GM12878 (cell line): ENCODE results near the gene PLEKHA6. TPM values are rescaled to one million over a fixed set of nuclear protein-coding genes. Genes with fewer than 3 reads are reported as not detected.

Experiments
- ATAC-seq: fragments of 200-7000 bp; cut with Tn5 transposase; 3 replicates; pipeline ENCODE4 v1.9.1; 2020; ENCODE audit warnings: mild to moderate bottlenecking, moderate library complexity
- BruUV-seq: library from RNA; stranded (reverse); fragments of 400-500 nt; replicated peaks from 2 replicates; lab custom pipeline; 2021; lab: Mats Ljungman, UMichigan
- CTCF ChIA-PET: fragments of 300-600 bp; sonication (Branson Sonifier 250); formaldehyde crosslinking; extraction: SDS; loops from one replicate; lab custom pipeline; 2021; ENCODE audit warnings: inconsistent platforms; lab: Yijun Ruan, JAX
- POLR2A ChIA-PET: fragments of 350-600 bp; formaldehyde crosslinking; extraction: SDS; loops from one replicate; lab custom pipeline; 2021; ENCODE audit warnings: inconsistent platforms; lab: Charles Lee
- RAD21 ChIA-PET: fragments of 300-600 bp; sonication (Branson Sonifier 250); formaldehyde crosslinking; loops from one replicate; lab custom pipeline; 2023; ENCODE audit warnings: antibody characterized with exemption; ENCODE audit not compliant: unreplicated experiment; lab: Charles Lee
- SMC1A ChIA-PET: fragments of 300-600 bp; sonication (Branson Sonifier 250); formaldehyde crosslinking; loops from one replicate; lab custom pipeline; 2023; ENCODE audit not compliant: unreplicated experiment, uncharacterized antibody; lab: Charles Lee
- DNase-seq: peaks from one replicate; pipeline ENCODE4 v3.0.0-alpha.2; 2011; ENCODE audit warnings: low read depth, low spot score
- FAIRE-seq: peaks from 3 replicates; lab custom pipeline; 2011; peaks lifted over from hg19 to GRCh38; lab: Jason Lieb, UNC
- H2AFZ ChIP-seq: 2 replicates; pipeline ENCODE4 v1.6.0; 2011; ENCODE audit warnings: low read depth, low read length, control low read depth; ENCODE audit not compliant: control insufficient read depth
- H3K27ac ChIP-seq: 2 replicates; pipeline ENCODE4 v1.5.1; 2011; ENCODE audit warnings: control low read depth; ENCODE audit not compliant: control insufficient read depth, insufficient read depth
- H3K27me3 ChIP-seq, 2 experiments: replicated peaks in 1 of 2; 2 replicates each; pipeline versions ENCODE4 v1.6.0 to v1.6.1; 2011; ENCODE audit warnings: low read length in 1 of 2; ENCODE audit not compliant: control insufficient read depth in 2 of 2, insufficient read depth in 2 of 2
- H3K36me3 ChIP-seq, 2 experiments: 2 replicates each; pipeline ENCODE4 v1.5.1; 2011; ENCODE audit warnings: low read length in 1 of 2; ENCODE audit not compliant: control insufficient read depth in 2 of 2, insufficient read depth in 2 of 2
- H3K4me1 ChIP-seq: 2 replicates; pipeline ENCODE4 v1.6.1; 2011; ENCODE audit warnings: mild to moderate bottlenecking, low read length, moderate library complexity, mixed read lengths; ENCODE audit not compliant: control insufficient read depth, insufficient read depth
- H3K4me2 ChIP-seq: 2 replicates; pipeline ENCODE4 v1.6.0; 2011; ENCODE audit warnings: control low read depth; ENCODE audit not compliant: control insufficient read depth, insufficient read depth
- H3K4me3 ChIP-seq: fragments of 200-600 bp; sonication (generic); 2 replicates; pipeline ENCODE4 v1.5.1; 2016
- H3K79me2 ChIP-seq: 2 replicates; pipeline ENCODE4 v1.6.0; 2011; ENCODE audit warnings: low read length; ENCODE audit not compliant: control insufficient read depth, insufficient read depth
- H3K9ac ChIP-seq: 2 replicates; pipeline ENCODE4 v1.8.0; 2011; ENCODE audit warnings: low read length, control low read depth, mixed read lengths; ENCODE audit not compliant: control insufficient read depth, insufficient read depth
- H3K9me3 ChIP-seq: replicated peaks from 3 replicates; pipeline ENCODE4 v1.5.1; 2011; ENCODE audit warnings: mild to moderate bottlenecking, low read length; ENCODE audit not compliant: control insufficient read depth, insufficient read depth
- H4K20me1 ChIP-seq: 2 replicates; pipeline ENCODE4 v1.6.0; 2011; ENCODE audit not compliant: control insufficient read depth, insufficient read depth
- ATF7 ChIP-seq: fragments of 450-650 bp; IDR thresholded peaks from 2 replicates; pipeline ENCODE4 v1.6.1; 2016; ENCODE audit warnings: low read depth, mild to moderate bottlenecking
- CREB1 ChIP-seq: IDR thresholded peaks from 2 replicates; pipeline ENCODE4 v1.6.1; 2012; ENCODE audit warnings: low read depth, mild to moderate bottlenecking, inconsistent platforms
- DPF2 ChIP-seq: fragments of 450-650 bp; IDR thresholded peaks from 2 replicates; pipeline ENCODE4 v1.6.1; 2017; ENCODE audit warnings: mild to moderate bottlenecking
- EP300 ChIP-seq, 2 experiments: fragments of 150-350 bp in 1 of 2; IDR thresholded peaks; 2 replicates each; pipeline ENCODE4 v1.6.1; 2011 to 2012; ENCODE audit warnings: low read depth in 2 of 2, low read length in 2 of 2, borderline replicate concordance in 1 of 2, improper control_type of control experiment in 1 of 2, inconsistent platforms in 1 of 2; ENCODE audit not compliant: control insufficient read depth in 1 of 2
- FOXM1 ChIP-seq: IDR thresholded peaks from 2 replicates; pipeline ENCODE4 v1.6.1; 2012; ENCODE audit warnings: low read depth, mild to moderate bottlenecking, inconsistent platforms, low read length, moderate library complexity
- HDGF ChIP-seq: fragments of 450-650 bp; IDR thresholded peaks from 2 replicates; pipeline ENCODE4 v1.6.1; 2016; ENCODE audit warnings: antibody characterized with exemption
- POLR2A ChIP-seq: IDR thresholded peaks from 2 replicates; pipeline ENCODE4 v1.6.1; 2011; ENCODE audit warnings: low read depth, mild to moderate bottlenecking, low read length
- TCF3 ChIP-seq: IDR thresholded peaks from 2 replicates; pipeline ENCODE4 v1.6.1; 2012; ENCODE audit warnings: low read depth, mild to moderate bottlenecking, low read length, borderline replicate concordance; ENCODE audit not compliant: insufficient read depth
- TCF7 ChIP-seq: IDR thresholded peaks from 2 replicates; pipeline ENCODE4 v1.6.1; 2014; ENCODE audit warnings: antibody characterized with exemption, borderline replicate concordance
- WGBS: methylation state at CpG from one replicate; pipeline ENCODE4 v1.1.6; 2016; ENCODE audit warnings: low lambda C conversion rate; ENCODE audit not compliant: insufficient replicate concordance, insufficient coverage; ENCODE audit errors: missing lambda C conversion rate; 5-methylcytosine and 5-hydroxymethylcytosine counted together
- in situ Hi-C: fragments of 300-500 bp; cut with MboI; formaldehyde crosslinking; loops from 9 replicates; pipeline ENCODE4 v1.14.3; 2018; ENCODE audit warnings: mixed read lengths
- intact Hi-C: fragments of 100-400 bp; cut with micrococcal nuclease; formaldehyde crosslinking; loops from one replicate; pipeline ENCODE4 v1.14.2; 2022; ENCODE audit not compliant: unreplicated experiment
- polyA plus RNA-seq, 11 experiments: library from polyadenylated mRNA; depleted of rRNA in 4 of 11; unstranded in 6 of 11; stranded (reverse) in 5 of 11; fragments of >200 nt; fragmentation: Nextera tagmentation in 4 of 11; fragmentation: Illumina TruSeq in 1 of 11; extraction: Ambion mirVana in 4 of 11; extraction: Trizol in 1 of 11; gene quantifications; 1 replicate in 1 of 11; 2 replicates in 10 of 11; pipeline versions ENCODE4 v1.2.1 to v1.2.3, GENCODE V29; 2011 to 2016; ENCODE audit warnings: inconsistent platforms in 2 of 11, missing spikeins in 2 of 11, low read depth in 1 of 11
- total RNA-seq, 4 experiments: library from RNA; depleted of rRNA in 3 of 4; stranded (reverse); fragments of >200 nt in 3 of 4; fragmentation: Illumina TruSeq in 1 of 4; extraction: Trizol in 1 of 4; gene quantifications; 2 replicates each; pipeline versions ENCODE4 v1.2.1 to v1.2.3, GENCODE V29; 2013 to 2021
- TF ChIP-seq, protein P1 (sequence below): fragments of 450-650 bp; IDR thresholded peaks from 2 replicates; pipeline ENCODE4 v1.6.1; 2017; ENCODE audit warnings: mild to moderate bottlenecking, moderate library complexity
- TF ChIP-seq, protein P2 (sequence below): fragments of 450-650 bp; IDR thresholded peaks from 2 replicates; pipeline ENCODE4 v1.6.1; 2016; ENCODE audit warnings: mild to moderate bottlenecking

Gene PLEKHA6
- total and polyA plus RNA-seq, 10 of the 15 experiments (the other 5 are each of a cell fraction or from before 2014, with no cell fraction given): 0.04 to 0.81 (median 0.19) TPM; not detected in 4

DNA sequence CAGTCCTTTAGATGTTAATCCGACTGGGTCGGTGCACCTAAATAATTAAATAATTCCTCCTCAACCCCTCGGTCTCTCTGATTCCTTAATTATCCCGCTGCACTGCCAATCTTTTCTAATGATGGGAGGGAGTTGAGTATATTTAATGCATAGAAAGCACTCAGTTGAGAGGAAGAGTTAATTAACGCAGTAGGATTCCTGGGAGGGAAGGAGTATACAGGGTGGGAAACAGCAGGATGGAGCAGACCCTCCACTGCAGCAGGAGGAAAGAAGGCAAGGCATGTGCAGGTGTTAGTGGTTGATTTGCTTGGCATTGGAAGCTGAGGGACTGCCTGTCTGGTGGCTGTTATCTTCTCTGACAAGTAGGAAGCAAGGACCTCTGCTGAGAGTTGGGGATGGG lies 183.7 kb downstream of the PLEKHA6 start:
- RAD21 ChIA-PET: no interaction called here
- CTCF ChIA-PET: interaction anchor here (0.7 to 3.0 kb wide), 3 partner anchors 10 to 83 kb away, joined by 3 to 18 read pairs (median 4); partner anchors contain the start of gene REN
- Histone ChIP-seq H3K27ac (no peak overlapping the region), H3K36me3 (no peaks in the 10 kb centered on the region), H3K4me1 (no peaks in the 10 kb centered on the region), H3K79me2 (no peaks in the 10 kb centered on the region), H4K20me1 (no peaks in the 10 kb centered on the region), H3K27me3 (peaks cover 0 to 2% of the 10 kb centered on the region in 2 experiments; a peak in 2 of 4 replicates), H3K9ac (no peak overlapping the region), H3K4me2 (no peak overlapping the region)
- SMC1A ChIA-PET: interaction anchor here (0.6 to 1.1 kb wide), 2 partner anchors 10 to 169 kb away, joined by 3 read pairs; partner anchors contain the start of gene REN
- no TSS peak for BruUV-seq
- 18% methylated on average over 5 of the region's 5 CpGs for WGBS
- in situ Hi-C loops: no loop called here
- no peak for FAIRE-seq
- no peak for TF ChIP-seq CREB1
- TF ChIP-seq HDGF: no peak
- TF ChIP-seq, all 136 proteins: peak for 0
- no peak for ATAC-seq
- Histone ChIP-seq H3K9me3 (no peaks in the 10 kb centered on the region; the same call in 2 of the 3 replicates), H3K4me3 (no peak overlapping the region), H2AFZ (no peak overlapping the region)
- intact Hi-C loops: no loop called here
- no peak for DNase-seq
- POLR2A ChIA-PET: no interaction called here

DNA sequence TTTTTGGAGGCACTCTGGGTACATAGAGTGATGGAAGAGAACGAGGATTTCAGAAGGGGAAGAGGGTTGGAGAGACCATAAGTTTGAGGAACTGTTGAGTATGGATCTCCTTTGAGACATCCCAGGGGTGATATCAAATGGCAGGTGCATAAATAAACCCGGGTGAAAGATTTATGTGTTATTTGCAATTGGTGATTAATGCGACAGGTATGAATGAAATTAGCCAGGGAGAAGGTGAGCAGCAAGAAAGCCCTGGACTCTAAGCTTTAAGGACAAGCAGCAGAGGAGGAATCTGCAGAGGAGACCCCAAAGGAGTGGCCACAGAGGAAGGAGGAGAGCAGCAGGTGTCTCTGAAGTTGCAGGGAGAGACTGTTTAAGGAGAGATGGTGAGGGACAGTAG lies 184.8 kb downstream of the PLEKHA6 start:
- no peaks in the 10 kb centered on the region for H3K4me1 ChIP-seq
- no peaks in the 10 kb centered on the region for H3K79me2 ChIP-seq
- H2AFZ ChIP-seq: no peak overlapping the region
- H3K4me3 ChIP-seq: no peak overlapping the region
- no peak overlapping the region for H3K4me2 ChIP-seq
- in situ Hi-C loops (no loop called here), intact Hi-C loops (no loop called here)
- H3K27ac ChIP-seq: no peak overlapping the region
- 27% methylated on average over 3 of the region's 3 CpGs for WGBS
- SMC1A ChIA-PET: interaction anchor here (0.6 to 1.4 kb wide), 3 partner anchors 24 to 169 kb away, joined by 3 to 4 read pairs (median 3); no protein-coding TSS in a partner anchor
- H3K9me3 ChIP-seq: peaks cover 2% of the 10 kb centered on the region; the same call in 1 of the 3 replicates
- FAIRE-seq: no peak
- RAD21 ChIA-PET: no interaction called here
- H4K20me1 ChIP-seq: no peaks in the 10 kb centered on the region
- no peak for DNase-seq
- H3K9ac ChIP-seq: no peak overlapping the region
- POLR2A ChIA-PET: no interaction called here
- no peak for ATAC-seq
- BruUV-seq: no TSS peak
- no peaks in the 10 kb centered on the region for H3K36me3 ChIP-seq
- peaks cover 0 to 2% of the 10 kb centered on the region in 2 experiments; a peak in 2 of 4 replicates for H3K27me3 ChIP-seq
- CTCF ChIA-PET: interaction anchor here (1.1 to 3.0 kb wide), 3 partner anchors 9 to 32 kb away, joined by 3 to 18 read pairs (median 3); partner anchors contain the start of gene REN
- no peak for TF ChIP-seq POLR2A
- no peak for TF ChIP-seq TCF7
- no peak for TF ChIP-seq DPF2
- no peak for TF ChIP-seq FOXM1
- TF ChIP-seq, protein P1, sequence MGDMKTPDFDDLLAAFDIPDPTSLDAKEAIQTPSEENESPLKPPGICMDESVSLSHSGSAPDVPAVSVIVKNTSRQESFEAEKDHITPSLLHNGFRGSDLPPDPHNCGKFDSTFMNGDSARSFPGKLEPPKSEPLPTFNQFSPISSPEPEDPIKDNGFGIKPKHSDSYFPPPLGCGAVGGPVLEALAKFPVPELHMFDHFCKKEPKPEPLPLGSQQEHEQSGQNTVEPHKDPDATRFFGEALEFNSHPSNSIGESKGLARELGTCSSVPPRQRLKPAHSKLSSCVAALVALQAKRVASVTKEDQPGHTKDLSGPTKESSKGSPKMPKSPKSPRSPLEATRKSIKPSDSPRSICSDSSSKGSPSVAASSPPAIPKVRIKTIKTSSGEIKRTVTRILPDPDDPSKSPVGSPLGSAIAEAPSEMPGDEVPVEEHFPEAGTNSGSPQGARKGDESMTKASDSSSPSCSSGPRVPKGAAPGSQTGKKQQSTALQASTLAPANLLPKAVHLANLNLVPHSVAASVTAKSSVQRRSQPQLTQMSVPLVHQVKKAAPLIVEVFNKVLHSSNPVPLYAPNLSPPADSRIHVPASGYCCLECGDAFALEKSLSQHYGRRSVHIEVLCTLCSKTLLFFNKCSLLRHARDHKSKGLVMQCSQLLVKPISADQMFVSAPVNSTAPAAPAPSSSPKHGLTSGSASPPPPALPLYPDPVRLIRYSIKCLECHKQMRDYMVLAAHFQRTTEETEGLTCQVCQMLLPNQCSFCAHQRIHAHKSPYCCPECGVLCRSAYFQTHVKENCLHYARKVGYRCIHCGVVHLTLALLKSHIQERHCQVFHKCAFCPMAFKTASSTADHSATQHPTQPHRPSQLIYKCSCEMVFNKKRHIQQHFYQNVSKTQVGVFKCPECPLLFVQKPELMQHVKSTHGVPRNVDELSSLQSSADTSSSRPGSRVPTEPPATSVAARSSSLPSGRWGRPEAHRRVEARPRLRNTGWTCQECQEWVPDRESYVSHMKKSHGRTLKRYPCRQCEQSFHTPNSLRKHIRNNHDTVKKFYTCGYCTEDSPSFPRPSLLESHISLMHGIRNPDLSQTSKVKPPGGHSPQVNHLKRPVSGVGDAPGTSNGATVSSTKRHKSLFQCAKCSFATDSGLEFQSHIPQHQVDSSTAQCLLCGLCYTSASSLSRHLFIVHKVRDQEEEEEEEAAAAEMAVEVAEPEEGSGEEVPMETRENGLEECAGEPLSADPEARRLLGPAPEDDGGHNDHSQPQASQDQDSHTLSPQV: no peak
- TF ChIP-seq EP300 (IDR thresholded peaks at IDR 0.05; ENCODE audit: borderline replicate concordance in 1 of 2, control insufficient read depth in 1 of 2, low read depth in 2 of 2, low read length in 2 of 2): no peak
- TF ChIP-seq ATF7: no peak
- TF ChIP-seq, protein P2, sequence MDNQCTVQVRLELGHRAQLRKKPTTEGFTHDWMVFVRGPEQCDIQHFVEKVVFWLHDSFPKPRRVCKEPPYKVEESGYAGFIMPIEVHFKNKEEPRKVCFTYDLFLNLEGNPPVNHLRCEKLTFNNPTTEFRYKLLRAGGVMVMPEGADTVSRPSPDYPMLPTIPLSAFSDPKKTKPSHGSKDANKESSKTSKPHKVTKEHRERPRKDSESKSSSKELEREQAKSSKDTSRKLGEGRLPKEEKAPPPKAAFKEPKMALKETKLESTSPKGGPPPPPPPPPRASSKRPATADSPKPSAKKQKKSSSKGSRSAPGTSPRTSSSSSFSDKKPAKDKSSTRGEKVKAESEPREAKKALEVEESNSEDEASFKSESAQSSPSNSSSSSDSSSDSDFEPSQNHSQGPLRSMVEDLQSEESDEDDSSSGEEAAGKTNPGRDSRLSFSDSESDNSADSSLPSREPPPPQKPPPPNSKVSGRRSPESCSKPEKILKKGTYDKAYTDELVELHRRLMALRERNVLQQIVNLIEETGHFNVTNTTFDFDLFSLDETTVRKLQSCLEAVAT: no peak
- TF ChIP-seq TCF3: no peak
